GM12878 (cell line): ENCODE measurements around the gene BCL2L13.

Experiments
- CTCF ChIP-seq, 3 experiments: IDR thresholded peaks in 2 of 3; conservative IDR thresholded peaks in 1 of 3; 2 replicates each; pipeline ENCODE4 v1.5.1; 2011; ENCODE audit warnings: low read depth in 3 of 3, low read length in 3 of 3, mild to moderate bottlenecking in 3 of 3, control low read depth in 2 of 3, moderate library complexity in 2 of 3, inconsistent platforms in 1 of 3, mixed read lengths in 1 of 3; ENCODE audit not compliant: control insufficient read depth in 2 of 3, insufficient read depth in 1 of 3; ENCODE audit errors: extremely low read depth in 1 of 3
- EP300 ChIP-seq, 2 experiments: fragments of 150-350 bp in 1 of 2; IDR thresholded peaks; 2 replicates each; pipeline ENCODE4 v1.6.1; 2011 to 2012; ENCODE audit warnings: low read depth in 2 of 2, low read length in 2 of 2, borderline replicate concordance in 1 of 2, improper control_type of control experiment in 1 of 2, inconsistent platforms in 1 of 2; ENCODE audit not compliant: control insufficient read depth in 1 of 2

GRCh38 chr22:17694752-17695151 lies 56.2 kb downstream of the BCL2L13 start:
- TF ChIP-seq CTCF (IDR thresholded peaks at IDR 0.05 in 2 of 3, conservative IDR thresholded peaks at IDR 0.05 in 1 of 3; ENCODE audit: control insufficient read depth in 2 of 3, extremely low read depth in 1 of 3, insufficient read depth in 1 of 3, low read depth in 3 of 3, low read length in 3 of 3) (no peak), EP300 (IDR thresholded peaks at IDR 0.05; ENCODE audit: borderline replicate concordance in 1 of 2, control insufficient read depth in 1 of 2, low read depth in 2 of 2, low read length in 2 of 2) (no peak)
